ENCODE data around the gene EFL1. TPM values are rescaled to one million over a fixed set of nuclear protein-coding genes. Genes with fewer than 3 reads are reported as not detected.

Gene EFL1
- total RNA-seq, 1 donor from 2014 or later: 13.3 TPM

GRCh38 chr15:82095803-82096202 is 166.7 kb downstream of the EFL1 start:
- Histone ChIP-seq H3K27ac (no peak overlapping the region), H3K36me3 (no peaks in the 10 kb centered on the region), H3K4me3 (no peak overlapping the region), H3K27me3 (no peaks in the 10 kb centered on the region), H3K4me1 (no peaks in the 10 kb centered on the region), H3K9me3 (no peaks in the 10 kb centered on the region)
- intact Hi-C loops (cut with DNase I): no loop called here
- DNase-seq (ENCODE audit: extremely low spot score in 2 of 2): no peak
- TF ChIP-seq CTCF (IDR thresholded peaks at IDR 0.05) (no peak), POLR2AphosphoS5 (IDR thresholded peaks at IDR 0.05; ENCODE audit: insufficient read depth in 1 of 2, low read depth in 1 of 2) (no peak), POLR2A (IDR thresholded peaks at IDR 0.05) (no peak)

- no peak for TF ChIP-seq POLR2AphosphoS5 (IDR thresholded peaks at IDR 0.05; ENCODE audit: insufficient read depth in 1 of 2, low read depth in 1 of 2)
- no peak for TF ChIP-seq POLR2A (IDR thresholded peaks at IDR 0.05)
- TF ChIP-seq CTCF (IDR thresholded peaks at IDR 0.05): no peak
- no peak for DNase-seq (ENCODE audit: extremely low spot score in 2 of 2)
- H3K36me3 ChIP-seq: no peaks in the 10 kb centered on the region
- no peaks in the 10 kb centered on the region for H3K27me3 ChIP-seq
- H3K4me3 ChIP-seq: no peak overlapping the region
- intact Hi-C loops (cut with DNase I): no loop called here
- no peak overlapping the region for H3K27ac ChIP-seq
- no peaks in the 10 kb centered on the region for H3K9me3 ChIP-seq
- H3K4me1 ChIP-seq: no peaks in the 10 kb centered on the region
These were observed 168.7 kb downstream of the EFL1 start for GRCh38 chr15:82093774-82094211.

- H3K27ac ChIP-seq: no peak overlapping the region
- TF ChIP-seq CTCF (IDR thresholded peaks at IDR 0.05) (no peak), POLR2A (IDR thresholded peaks at IDR 0.05) (no peak), POLR2AphosphoS5 (IDR thresholded peaks at IDR 0.05; ENCODE audit: insufficient read depth in 1 of 2, low read depth in 1 of 2) (no peak)
- intact Hi-C loops (cut with DNase I): no loop called here
These were observed 169.2 kb downstream of the EFL1 start for GRCh38 chr15:82093325-82093724.

GRCh38 chr15:82091636-82092140 is 170.8 kb downstream of the EFL1 start:
- Histone ChIP-seq H3K27ac (no peak overlapping the region), H3K36me3 (no peaks in the 10 kb centered on the region), H3K9me3 (no peaks in the 10 kb centered on the region), H3K27me3 (no peaks in the 10 kb centered on the region), H3K4me3 (no peak overlapping the region), H3K4me1 (no peaks in the 10 kb centered on the region)
- no peak for DNase-seq (ENCODE audit: extremely low spot score in 2 of 2)
- intact Hi-C loops (cut with DNase I): no loop called here
- TF ChIP-seq POLR2AphosphoS5 (IDR thresholded peaks at IDR 0.05; ENCODE audit: insufficient read depth in 1 of 2, low read depth in 1 of 2) (no peak), POLR2A (IDR thresholded peaks at IDR 0.05) (no peak)

More at GRCh38 chr15:82093325-82093724, 169.2 kb downstream of the EFL1 start:
- no peak for DNase-seq (ENCODE audit: extremely low spot score in 2 of 2)
- Histone ChIP-seq H3K36me3 (no peaks in the 10 kb centered on the region), H3K4me1 (no peaks in the 10 kb centered on the region), H3K9me3 (no peaks in the 10 kb centered on the region), H3K4me3 (no peak overlapping the region), H3K27me3 (no peaks in the 10 kb centered on the region)

GRCh38 chr15:82086243-82086995 is 176.1 kb downstream of the EFL1 start:
- Histone ChIP-seq H3K4me3 (no peak overlapping the region), H3K36me3 (no peaks in the 10 kb centered on the region), H3K27ac (no peak overlapping the region), H3K9me3 (no peaks in the 10 kb centered on the region), H3K4me1 (no peaks in the 10 kb centered on the region), H3K27me3 (no peaks in the 10 kb centered on the region)
- DNase-seq (ENCODE audit: extremely low spot score in 2 of 2): no peak
- intact Hi-C loops (cut with DNase I): no loop called here
- TF ChIP-seq POLR2A (IDR thresholded peaks at IDR 0.05) (no peak), CTCF (IDR thresholded peaks at IDR 0.05) (no peak), POLR2AphosphoS5 (IDR thresholded peaks at IDR 0.05; ENCODE audit: insufficient read depth in 1 of 2, low read depth in 1 of 2) (no peak)
